ENCODE measurements around the gene RAMP3. TPM values are rescaled to one million over a fixed set of nuclear protein-coding genes. Genes with fewer than 3 reads are reported as not detected.
"Not testable (repeated sequence)": the region's sequence is repeated elsewhere in the genome, so short reads cannot be mapped to it uniquely, and the experiment has no call there.

RAMP3 gene
- total RNA-seq, 1 donor from 2014 or later = 114 TPM

GRCh38 chr7:45132708-45133320, 24.8 kb upstream of the RAMP3 start:
- DNase-seq = no peak

- DNase-seq = no peak
Observed at GRCh38 chr7:45133352-45133751, 24.2 kb upstream of the RAMP3 start.

- DNase-seq = no peak
Observed at GRCh38 chr7:45133877-45134276, 23.7 kb upstream of the RAMP3 start.

- peak; percentile 89 for DNase-seq
Observed at GRCh38 chr7:45136106-45137060, 21.2 kb upstream of the RAMP3 start.

GRCh38 chr7:45138433-45139267, 18.9 kb upstream of the RAMP3 start:
- no peak for DNase-seq

GRCh38 chr7:45140827-45141226, 16.8 kb upstream of the RAMP3 start:
- DNase-seq = no peak

GRCh38 chr7:45143616-45144015, 14.0 kb upstream of the RAMP3 start:
- DNase-seq = no peak

GRCh38 chr7:45145881-45146280, 11.7 kb upstream of the RAMP3 start:
- DNase-seq = no peak

GRCh38 chr7:45146531-45147379, 10.8 kb upstream of the RAMP3 start:
- no peak for DNase-seq

- DNase-seq = no peak
Observed at GRCh38 chr7:45147858-45148652, 9.5 kb upstream of the RAMP3 start.

GRCh38 chr7:45148653-45148973, 9.0 kb upstream of the RAMP3 start:
- DNase-seq = no peak

- no peak for DNase-seq
Observed at GRCh38 chr7:45149606-45150005, 8.0 kb upstream of the RAMP3 start.

GRCh38 chr7:45150199-45150598, 7.4 kb upstream of the RAMP3 start:
- no peak for DNase-seq

- DNase-seq = no peak
Observed at GRCh38 chr7:45151131-45151684, 6.4 kb upstream of the RAMP3 start.

GRCh38 chr7:45151967-45152366, 5.6 kb upstream of the RAMP3 start:
- DNase-seq = no peak

- peak; percentile 12 for DNase-seq
Observed at GRCh38 chr7:45153233-45153632, 4.4 kb upstream of the RAMP3 start.

GRCh38 chr7:45153861-45154260, 3.7 kb upstream of the RAMP3 start:
- not testable (repeated sequence) for DNase-seq

GRCh38 chr7:45155357-45155900, 2.2 kb upstream of the RAMP3 start:
- no peak for DNase-seq

GRCh38 chr7:45155941-45156340, 1.6 kb upstream of the RAMP3 start:
- DNase-seq = no peak

- DNase-seq = no peak
Observed at GRCh38 chr7:45156516-45157272, 897 bp upstream of the RAMP3 start.

Measured in dermis blood vessel endothelial cell (primary cell).